ENCODE data around the gene TCFL5.

- no peak for TF ChIP-seq TAF1 (IDR thresholded peaks at IDR 0.05; ENCODE audit: borderline replicate concordance, insufficient read depth, low read length)
- TF ChIP-seq REST (IDR thresholded peaks at IDR 0.05; ENCODE audit: insufficient read depth in 1 of 2, low read depth in 2 of 2, low read length in 2 of 2), result no peak
- no peak for TF ChIP-seq POLR2AphosphoS5 (IDR thresholded peaks at IDR 0.05; ENCODE audit: low read depth, low read length)
- no peak for TF ChIP-seq SIN3A (IDR thresholded peaks at IDR 0.05; ENCODE audit: borderline replicate concordance, insufficient read depth, low read length)
Measured at GRCh38 chr20:62886709-62887058, 25.1 kb upstream of the TCFL5 start.

Data from PFSK-1 (cell line).